H1 (cell line): Measurements from ENCODE around the gene RRBP1. TPM values are rescaled to one million over a fixed set of nuclear protein-coding genes. Genes with fewer than 3 reads are reported as not detected.
A peak's percentile ranks its signal among the peaks of the same experiment; 100 is the strongest.

ENCODE experiments used
- CTCF ChIA-PET: fragments of 300-600 bp; sonication (Branson Sonifier 250); formaldehyde crosslinking; loops from one replicate; lab custom pipeline; 2021; ENCODE audit not compliant: partially characterized antibody; lab: Charles Lee
- POLR2A ChIA-PET: fragments of 300-600 bp; sonication (Branson Sonifier 250); formaldehyde crosslinking; loops from one replicate; lab custom pipeline; 2021; ENCODE audit warnings: inconsistent platforms; ENCODE audit not compliant: partially characterized antibody; lab: Charles Lee
- DNase-seq, 2 experiments: peaks; one replicate each; pipeline versions ENCODE4 v3.0.0 to v3.0.0-alpha.2; 2010 to 2022; ENCODE audit warnings: low spot score in 2 of 2, low read depth in 1 of 2, mixed read lengths in 1 of 2
- FAIRE-seq: peaks from 2 replicates; lab custom pipeline; 2011; peaks lifted over from hg19 to GRCh38; lab: Jason Lieb, UNC
- H2AFZ ChIP-seq: 2 replicates; pipeline ENCODE4 v1.8.1; 2012; ENCODE audit warnings: low read length, inconsistent platforms
- H2AK5ac ChIP-seq: 2 replicates; pipeline ENCODE4 v1.6.1; 2013; ENCODE audit warnings: low read depth, low read length
- H2BK120ac ChIP-seq: replicated peaks from 2 replicates; pipeline ENCODE3; 2013; ENCODE audit warnings: low read depth, low read length, inconsistent platforms
- H2BK12ac ChIP-seq: 2 replicates; pipeline ENCODE4 v1.6.1; 2013; ENCODE audit warnings: low read depth, low read length
- H2BK15ac ChIP-seq: 2 replicates; pipeline ENCODE4 v1.6.1; 2013; ENCODE audit warnings: low read length
- H2BK20ac ChIP-seq: 2 replicates; pipeline ENCODE4 v1.6.1; 2013; ENCODE audit warnings: low read length
- H2BK5ac ChIP-seq: 2 replicates; pipeline ENCODE4 v1.6.1; 2013; ENCODE audit warnings: low read depth, low read length
- H3K14ac ChIP-seq: 2 replicates; pipeline ENCODE4 v1.6.1; 2013; ENCODE audit warnings: inconsistent platforms; ENCODE audit not compliant: insufficient read length
- H3K18ac ChIP-seq: 2 replicates; pipeline ENCODE4 v1.6.1; 2013; ENCODE audit warnings: low read length; ENCODE audit errors: extremely low read depth
- H3K23ac ChIP-seq: 2 replicates; pipeline ENCODE4 v1.6.1; 2013; ENCODE audit warnings: inconsistent platforms; ENCODE audit not compliant: insufficient read length
- H3K23me2 ChIP-seq: 2 replicates; pipeline ENCODE4 v1.6.1; 2013; ENCODE audit warnings: low read depth, low read length
- H3K27ac ChIP-seq: 2 replicates; pipeline ENCODE4 v1.6.1; 2011; ENCODE audit warnings: low read depth, low read length, inconsistent platforms
- H3K27me3 ChIP-seq, 4 experiments: replicated peaks in 1 of 4; 1 replicate in 1 of 4; 2 replicates in 3 of 4; pipeline versions ENCODE4 v1.6.1 to v1.8.1; 2011 to 2013; ENCODE audit warnings: low read length in 3 of 4, mild to moderate bottlenecking in 3 of 4, inconsistent platforms in 2 of 4, mixed read lengths in 2 of 4, moderate library complexity in 1 of 4; ENCODE audit not compliant: control insufficient read depth in 3 of 4, insufficient read depth in 3 of 4; ENCODE audit errors: extremely low read depth in 1 of 4
- H3K36me3 ChIP-seq, 4 experiments: 2 replicates each; pipeline versions ENCODE4 v1.6.1 to v1.8.1; 2011 to 2013; ENCODE audit warnings: mild to moderate bottlenecking in 4 of 4, low read length in 3 of 4, moderate library complexity in 2 of 4, control low read depth in 1 of 4, inconsistent platforms in 1 of 4; ENCODE audit not compliant: insufficient read depth in 4 of 4, control insufficient read depth in 2 of 4
- H3K4ac ChIP-seq: replicated peaks from 2 replicates; pipeline ENCODE3; 2013; ENCODE audit warnings: low read length, low read depth, mixed read lengths, inconsistent platforms; ENCODE audit not compliant: insufficient read length
- H3K4me1 ChIP-seq, 4 experiments: replicated peaks in 1 of 4; 1 replicate in 1 of 4; 2 replicates in 3 of 4; pipeline versions ENCODE4 v1.6.1 to v1.8.1; 2011 to 2013; ENCODE audit warnings: low read length in 3 of 4, inconsistent platforms in 2 of 4, mixed read lengths in 1 of 4; ENCODE audit not compliant: insufficient read depth in 4 of 4, control insufficient read depth in 3 of 4
- H3K4me2 ChIP-seq, 2 experiments: 2 replicates each; pipeline versions ENCODE4 v1.6.1 to v1.8.1; 2011 to 2013; ENCODE audit warnings: low read depth in 2 of 2, low read length in 2 of 2, control low read depth in 1 of 2, inconsistent platforms in 1 of 2, mild to moderate bottlenecking in 1 of 2; ENCODE audit not compliant: insufficient read depth in 1 of 2
- H3K4me3 ChIP-seq, 4 experiments: fragments of 200-600, 300-600 bp in 1 of 4; sonication (generic), shearing (Covaris generic), sonication (Bioruptor Twin) in 1 of 4; 2 replicates each; pipeline versions ENCODE4 v1.5.1 to v1.8.1; 2011 to 2016; ENCODE audit warnings: low read length in 4 of 4, low read depth in 3 of 4, control low read depth in 2 of 4, inconsistent platforms in 2 of 4, mild to moderate bottlenecking in 2 of 4, mixed read lengths in 1 of 4, moderate library complexity in 1 of 4; ENCODE audit not compliant: insufficient read depth in 2 of 4; ENCODE audit errors: extremely low read depth in 1 of 4
- H3K56ac ChIP-seq: replicated peaks from 2 replicates; pipeline ENCODE3; 2013; ENCODE audit warnings: low read depth, mild to moderate bottlenecking, mixed read lengths, low read length, inconsistent platforms; ENCODE audit not compliant: insufficient read length
- H3K79me1 ChIP-seq: 2 replicates; pipeline ENCODE4 v1.6.1; 2013; ENCODE audit warnings: low read depth, low read length, control low read depth
- H3K79me2 ChIP-seq, 2 experiments: 2 replicates each; pipeline versions ENCODE4 v1.6.1 to v1.8.1; 2012 to 2013; ENCODE audit warnings: low read length in 2 of 2, mild to moderate bottlenecking in 2 of 2, inconsistent platforms in 1 of 2; ENCODE audit not compliant: insufficient read depth in 2 of 2, control insufficient read depth in 1 of 2
- H3K9ac ChIP-seq, 4 experiments: replicated peaks in 1 of 4; 1 replicate in 1 of 4; 2 replicates in 3 of 4; pipeline versions ENCODE4 v1.6.1 to v1.8.1; 2011 to 2013; ENCODE audit warnings: low read depth in 3 of 4, low read length in 3 of 4, control low read depth in 2 of 4, mild to moderate bottlenecking in 2 of 4, moderate library complexity in 2 of 4, inconsistent platforms in 1 of 4; ENCODE audit errors: extremely low read depth in 1 of 4
- H3K9me3 ChIP-seq, 2 experiments: 2 replicates each; pipeline versions ENCODE4 v1.6.1 to v1.8.1; 2012 to 2013; ENCODE audit warnings: mild to moderate bottlenecking in 2 of 2, moderate library complexity in 2 of 2, control low read depth in 1 of 2, inconsistent platforms in 1 of 2, low read depth in 1 of 2, low read length in 1 of 2, mixed read lengths in 1 of 2; ENCODE audit not compliant: insufficient read depth in 2 of 2
- H4K20me1 ChIP-seq, 2 experiments: replicated peaks in 1 of 2; 2 replicates each; pipeline versions ENCODE3 to v1.8.1; 2011 to 2013; ENCODE audit warnings: inconsistent platforms in 2 of 2, low read length in 2 of 2, mild to moderate bottlenecking in 1 of 2; ENCODE audit not compliant: insufficient read depth in 2 of 2, control insufficient read depth in 1 of 2
- H4K5ac ChIP-seq: 2 replicates; pipeline ENCODE4 v1.6.1; 2013; ENCODE audit warnings: low read length, low read depth, mixed read lengths, inconsistent platforms; ENCODE audit not compliant: insufficient read length
- H4K8ac ChIP-seq: 2 replicates; pipeline ENCODE4 v1.8.0; 2013; ENCODE audit warnings: mild to moderate bottlenecking, moderate library complexity, low read length, inconsistent platforms; ENCODE audit not compliant: insufficient read depth; ENCODE audit errors: extremely low read depth
- H4K91ac ChIP-seq: replicated peaks from 2 replicates; pipeline ENCODE3; 2013; ENCODE audit warnings: low read length, mixed read lengths, inconsistent platforms; ENCODE audit not compliant: insufficient read length
- ATF3 ChIP-seq: IDR thresholded peaks from 2 replicates; pipeline ENCODE4 v1.6.1; 2011; ENCODE audit warnings: low read depth, mild to moderate bottlenecking, low read length; ENCODE audit not compliant: insufficient read depth
- E2F6 ChIP-seq: IDR thresholded peaks from 2 replicates; pipeline ENCODE4 v1.6.1; 2012; ENCODE audit warnings: inconsistent platforms
- NRF1 ChIP-seq: IDR thresholded peaks from 2 replicates; pipeline ENCODE4 v1.6.1; 2011; ENCODE audit warnings: mild to moderate bottlenecking, low read depth, low read length, improper control_type of control experiment
- RBBP5 ChIP-seq: IDR thresholded peaks from 2 replicates; pipeline ENCODE4 v1.7.1; 2012; ENCODE audit warnings: low read depth, mild to moderate bottlenecking, inconsistent platforms, low read length, moderate library complexity, borderline replicate concordance
- SRF ChIP-seq: IDR thresholded peaks from 2 replicates; pipeline ENCODE4 v1.6.1; 2011; ENCODE audit warnings: mild to moderate bottlenecking, low read depth, low read length, moderate library complexity
- TBP ChIP-seq: IDR thresholded peaks from 2 replicates; pipeline ENCODE4 v1.6.1; 2011; ENCODE audit warnings: low read depth, low read length, improper control_type of control experiment
- WGBS, 2 experiments: shearing (Covaris generic) in 1 of 2; methylation state at CpG; one replicate each; pipeline versions ENCODE4 v1.1.6 to v1.1.7; 2013 to 2015; ENCODE audit warnings: low lambda C conversion rate in 2 of 2, mixed read lengths in 2 of 2, inconsistent platforms in 1 of 2, low coverage in 1 of 2, missing lambda C conversion rate in 1 of 2; ENCODE audit not compliant: insufficient replicate concordance in 2 of 2, insufficient coverage in 1 of 2, insufficient read length in 1 of 2; ENCODE audit errors: extremely low coverage in 1 of 2, missing lambda C conversion rate in 1 of 2; 5-methylcytosine and 5-hydroxymethylcytosine counted together
- polyA plus RNA-seq, 7 experiments: library from polyadenylated mRNA; depleted of rRNA in 3 of 7; stranded (reverse) in 5 of 7; unstranded in 2 of 7; fragments of >200 nt in 5 of 7; fragments of 200-250 nt in 2 of 7; gene quantifications; 1 replicate in 5 of 7; 2 replicates in 1 of 7; 4 replicates in 1 of 7; pipeline versions ENCODE4 v1.2.1 to v1.2.3, GENCODE V29; 2011 to 2013; ENCODE audit warnings: missing spikeins in 2 of 7, mixed read lengths in 2 of 7
- total RNA-seq: library from RNA; stranded (reverse); fragmentation: NEBNext Ultra II Directional; extraction: Animal tissue kit (Norgen Biotek cat#: 25700); gene quantifications from 2 replicates; pipeline ENCODE4 v1.2.1, GENCODE V29; 2021

RRBP1 gene
- total and polyA plus RNA-seq, 2 of the 8 experiments (the other 6 are each of a cell fraction or from before 2014, with no cell fraction given), result 15.9 to 157 TPM

- H4K8ac ChIP-seq, result 0 out of 2 replicates have a peak overlapping the region, but pooled peaks have one; percentile 65
- no peak overlapping the region for H3K18ac ChIP-seq
- no peak overlapping the region for H3K4ac ChIP-seq
- H3K36me3 ChIP-seq, result no peaks in the 10 kb centered on the region
- CTCF ChIA-PET, result interaction anchor here (0.6 to 1.1 kb wide), 5 partner anchors 33 to 502 kb away, joined by 3 to 4 read pairs (median 3); partner anchors contain the start of gene RRBP1
- no peak overlapping the region for H3K4me2 ChIP-seq
- no peak overlapping the region; the same call in 1 of the 2 replicates for H2BK12ac ChIP-seq
- H3K4me3 ChIP-seq, result no peak overlapping the region
- no peaks in the 10 kb centered on the region for H3K27me3 ChIP-seq
- no peak for DNase-seq
- 92% methylated on average over 5 of the region's 5 CpGs; no CpG with 5 or more reads in 1 of the 2 experiments for WGBS, 2 experiments
- no peak overlapping the region for H2AK5ac ChIP-seq
- H3K23me2 ChIP-seq, result no peaks in the 10 kb centered on the region
- H3K56ac ChIP-seq, result no peak overlapping the region
- POLR2A ChIA-PET, result no interaction called here
- no peaks in the 10 kb centered on the region for H3K79me2 ChIP-seq
- no peak overlapping the region for H4K5ac ChIP-seq
- H4K91ac ChIP-seq, result no peak overlapping the region
- no peaks in the 10 kb centered on the region for H3K9me3 ChIP-seq
- no peak overlapping the region for H2BK15ac ChIP-seq
- H2AFZ ChIP-seq, result no peak overlapping the region
- H2BK5ac ChIP-seq, result no peak overlapping the region
- H3K14ac ChIP-seq, result no peak overlapping the region
- H3K9ac ChIP-seq, result no peak overlapping the region
- no peaks in the 10 kb centered on the region for H4K20me1 ChIP-seq
- H3K4me1 ChIP-seq, result peaks cover 2 to 10% (median 6%) of the 10 kb centered on the region in 4 experiments
- no peak overlapping the region for H3K27ac ChIP-seq
- H2BK20ac ChIP-seq, result no peak overlapping the region
- H3K79me1 ChIP-seq, result no peaks in the 10 kb centered on the region
- no peak overlapping the region for H2BK120ac ChIP-seq
- FAIRE-seq, result no peak
- no peak overlapping the region for H3K23ac ChIP-seq
- TF ChIP-seq SRF (no peak), RBBP5 (no peak), NRF1 (no peak), TBP (no peak), E2F6 (no peak), ATF3 (no peak)
Measured at GRCh38 chr20:17715075-17715474, 33.0 kb upstream of the RRBP1 start.
